Testis (tissue), 3 donors: ENCODE measurements around the gene MAML3. TPM values are rescaled to one million over a fixed set of nuclear protein-coding genes. Genes with fewer than 3 reads are reported as not detected.

Experiments
- DNase-seq: peaks from one replicate; pipeline ENCODE4 v3.0.0-alpha.2; 2019
- H3K27ac ChIP-seq, 2 donors: fragments of 200-600 bp; sonication (generic); one replicate each; pipeline ENCODE4 v1.5.1; 2019
- H3K27me3 ChIP-seq: fragments of 200-600 bp; sonication (generic); one replicate; pipeline ENCODE4 v1.5.1; 2019
- H3K36me3 ChIP-seq: fragments of 200-600 bp; sonication (generic); one replicate; pipeline ENCODE4 v1.5.1; 2017; ENCODE audit warnings: low read depth; ENCODE audit errors: missing control alignments
- H3K4me1 ChIP-seq: fragments of 200-600 bp; sonication (generic); one replicate; pipeline ENCODE4 v1.5.1; 2019
- H3K4me3 ChIP-seq, 2 donors: fragments of 200-600 bp; sonication (generic); one replicate each; pipeline ENCODE4 v1.5.1; 2017 to 2019
- H3K9me3 ChIP-seq: fragments of 200-600 bp; sonication (generic); one replicate; pipeline ENCODE4 v1.5.1; 2017
- POLR2A ChIP-seq: fragments of 450-650 bp; IDR thresholded peaks from one replicate; pipeline ENCODE4 v1.6.1; 2017; ENCODE audit warnings: antibody characterized with exemption, mild to moderate bottlenecking, moderate library complexity
- WGBS, 2 donors: methylation state at CpG; one replicate each; pipeline ENCODE4 v1.1.5; 2018; 5-methylcytosine and 5-hydroxymethylcytosine counted together
- intact Hi-C: fragments of 100-400 bp; cut with DNase I; formaldehyde crosslinking; loops from one replicate; pipeline ENCODE4 v1.15.1; 2023; ENCODE audit warnings: low total_unique reads
- polyA plus RNA-seq: library from polyadenylated mRNA; stranded (reverse); fragments of 350-450 nt; fragmentation: Illumina TruSeq; extraction: RNeasy Lipid Tissue Mini Kit (QIAGEN cat#74804); gene quantifications from one replicate; pipeline ENCODE4 v1.2.3, GENCODE V29; 2014; ENCODE audit warnings: low read depth, low replicate concordance; ENCODE audit not compliant: insufficient read depth
- total RNA-seq, 2 donors: library from RNA; depleted of rRNA; stranded (reverse); fragments of >200 nt; gene quantifications; one replicate each; pipeline ENCODE4 v1.2.3, GENCODE V29; 2016
- TF ChIP-seq, protein P1 (sequence below), 3 experiments: fragments of 450-650 bp in 2 of 3; fragments of 200-600 bp in 1 of 3; sonication (generic) in 1 of 3; IDR thresholded peaks; one replicate each; pipeline ENCODE4 v1.5.1; 2016 to 2019; ENCODE audit warnings: antibody characterized with exemption in 3 of 3, mild to moderate bottlenecking in 2 of 3, moderate library complexity in 1 of 3

MAML3 gene
- total and polyA plus RNA-seq, 3 donors from 2014 or later = 7.6 to 21.2 (median 18.8) TPM

DNA sequence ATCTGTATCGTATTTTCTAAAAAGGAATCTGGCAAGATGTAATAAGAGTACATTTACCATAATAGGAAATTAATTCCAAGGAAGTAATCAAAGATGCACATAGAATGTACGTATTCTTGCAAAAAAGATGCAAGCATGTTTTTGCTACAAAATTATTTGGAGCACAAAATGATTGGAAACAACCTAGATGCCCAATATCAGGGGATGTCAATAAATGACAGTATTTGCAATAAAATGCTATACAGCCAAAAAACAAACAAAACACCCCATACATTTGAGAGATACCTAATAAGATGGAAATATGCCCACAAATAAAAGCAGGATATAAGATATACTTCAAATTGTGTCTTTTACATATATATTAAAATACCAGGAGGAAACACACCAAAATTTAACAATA, 29.3 kb upstream of the MAML3 start:
- no peaks in the 10 kb centered on the region for H3K9me3 ChIP-seq
- intact Hi-C loops = no loop called here
- 91 to 95% methylated on average over 2 of the region's 2 CpGs for WGBS, 2 donors
- no peak overlapping the region for H3K27ac ChIP-seq
- H3K4me3 ChIP-seq = no peak overlapping the region
- no peak for TF ChIP-seq POLR2A
- TF ChIP-seq, protein P1, sequence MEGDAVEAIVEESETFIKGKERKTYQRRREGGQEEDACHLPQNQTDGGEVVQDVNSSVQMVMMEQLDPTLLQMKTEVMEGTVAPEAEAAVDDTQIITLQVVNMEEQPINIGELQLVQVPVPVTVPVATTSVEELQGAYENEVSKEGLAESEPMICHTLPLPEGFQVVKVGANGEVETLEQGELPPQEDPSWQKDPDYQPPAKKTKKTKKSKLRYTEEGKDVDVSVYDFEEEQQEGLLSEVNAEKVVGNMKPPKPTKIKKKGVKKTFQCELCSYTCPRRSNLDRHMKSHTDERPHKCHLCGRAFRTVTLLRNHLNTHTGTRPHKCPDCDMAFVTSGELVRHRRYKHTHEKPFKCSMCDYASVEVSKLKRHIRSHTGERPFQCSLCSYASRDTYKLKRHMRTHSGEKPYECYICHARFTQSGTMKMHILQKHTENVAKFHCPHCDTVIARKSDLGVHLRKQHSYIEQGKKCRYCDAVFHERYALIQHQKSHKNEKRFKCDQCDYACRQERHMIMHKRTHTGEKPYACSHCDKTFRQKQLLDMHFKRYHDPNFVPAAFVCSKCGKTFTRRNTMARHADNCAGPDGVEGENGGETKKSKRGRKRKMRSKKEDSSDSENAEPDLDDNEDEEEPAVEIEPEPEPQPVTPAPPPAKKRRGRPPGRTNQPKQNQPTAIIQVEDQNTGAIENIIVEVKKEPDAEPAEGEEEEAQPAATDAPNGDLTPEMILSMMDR (IDR thresholded peaks at IDR 0.05) = no peak
- no peak for DNase-seq
- no peaks in the 10 kb centered on the region for H3K4me1 ChIP-seq
- H3K36me3 ChIP-seq = no peaks in the 10 kb centered on the region
- no peaks in the 10 kb centered on the region for H3K27me3 ChIP-seq

DNA sequence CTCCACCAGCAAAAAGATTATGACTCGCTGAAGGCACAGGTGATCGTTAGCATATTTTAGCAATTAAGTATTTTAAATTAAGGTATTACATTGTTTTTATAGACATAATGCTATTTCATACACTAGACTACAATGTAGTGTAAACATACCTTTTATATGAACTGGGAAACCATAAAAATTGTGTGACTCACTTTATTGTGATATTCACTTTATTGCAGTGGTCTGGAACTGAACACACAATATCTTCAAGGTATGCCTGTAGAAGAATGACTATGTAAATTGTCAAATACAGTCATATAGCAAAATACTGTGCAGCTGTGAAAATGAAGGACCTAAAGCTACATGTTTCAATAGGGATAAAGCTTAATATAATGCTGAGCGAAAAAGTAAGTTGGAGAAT, 26.6 kb upstream of the MAML3 start:
- no peak for DNase-seq
- 78 to 89% methylated on average over 3 of the region's 3 CpGs for WGBS, 2 donors
- no peaks in the 10 kb centered on the region for H3K9me3 ChIP-seq
- TF ChIP-seq, protein P1 (IDR thresholded peaks at IDR 0.05) = no peak
- TF ChIP-seq POLR2A = no peak
- H3K27ac ChIP-seq = no peak overlapping the region
- no peak overlapping the region for H3K4me3 ChIP-seq
- intact Hi-C loops = no loop called here
- no peaks in the 10 kb centered on the region for H3K36me3 ChIP-seq
- H3K27me3 ChIP-seq = no peaks in the 10 kb centered on the region
- H3K4me1 ChIP-seq = no peaks in the 10 kb centered on the region

DNA sequence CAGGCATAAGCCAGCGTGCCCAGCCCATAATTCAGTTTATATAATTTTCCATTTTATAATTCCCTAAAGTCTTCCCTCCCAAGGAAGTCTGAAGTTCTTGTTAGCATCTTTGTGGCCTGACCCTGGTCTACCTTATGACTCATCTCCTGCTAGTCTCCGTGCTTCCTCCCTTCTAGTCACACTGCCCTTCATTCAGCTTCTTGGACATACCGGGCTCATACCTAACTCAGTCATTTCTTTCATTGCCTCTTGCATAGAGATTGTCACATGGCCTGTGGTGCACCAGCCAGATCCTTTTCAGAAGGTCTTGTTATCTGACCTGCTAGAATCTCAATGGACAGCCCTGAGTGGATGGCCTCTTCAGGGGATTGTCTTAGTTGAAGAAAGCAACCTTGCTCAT, 22.8 kb upstream of the MAML3 start:
- DNase-seq = no peak
- intact Hi-C loops = loop anchor here (10.0 kb wide), 1 partner anchor 58 kb away; no protein-coding TSS in a partner anchor
- Histone ChIP-seq H3K9me3 (no peaks in the 10 kb centered on the region), H3K27ac (no peak overlapping the region), H3K27me3 (no peaks in the 10 kb centered on the region), H3K4me3 (no peak overlapping the region), H3K36me3 (no peaks in the 10 kb centered on the region), H3K4me1 (no peaks in the 10 kb centered on the region)
- 89 to 96% methylated on average over 3 of the region's 3 CpGs for WGBS, 2 donors
- TF ChIP-seq POLR2A = no peak
- TF ChIP-seq, protein P1 (IDR thresholded peaks at IDR 0.05) = no peak

DNA sequence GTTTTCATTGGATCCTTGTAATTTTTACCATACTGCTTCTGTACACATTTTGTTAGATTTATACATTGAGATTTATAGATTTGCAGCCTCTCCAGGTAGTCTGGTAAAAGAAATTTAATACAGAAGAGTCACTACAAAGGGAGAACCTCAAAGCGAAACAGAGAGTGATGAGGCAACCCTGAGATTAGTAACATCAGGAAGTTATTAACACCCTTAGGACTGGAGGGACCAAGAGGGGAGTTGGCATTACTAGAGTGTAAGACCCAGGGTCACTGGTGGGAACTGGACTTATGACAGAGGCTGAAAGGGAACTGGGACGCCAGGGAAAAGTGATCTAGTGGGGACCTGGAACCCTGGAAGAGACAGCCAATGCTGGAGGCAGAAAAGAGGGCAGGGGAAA, 20.6 kb upstream of the MAML3 start:
- intact Hi-C loops = loop anchor here (10.0 kb wide), 1 partner anchor 60 kb away; no protein-coding TSS in a partner anchor
- Histone ChIP-seq H3K4me1 (no peaks in the 10 kb centered on the region), H3K27me3 (no peaks in the 10 kb centered on the region), H3K36me3 (no peaks in the 10 kb centered on the region), H3K27ac (no peak overlapping the region), H3K9me3 (no peaks in the 10 kb centered on the region), H3K4me3 (no peak overlapping the region)
- no peak for DNase-seq
- TF ChIP-seq, protein P1 (IDR thresholded peaks at IDR 0.05) = no peak
- TF ChIP-seq POLR2A = no peak
- WGBS, 2 donors = 79 to 83% methylated on average over 2 of the region's 2 CpGs

DNA sequence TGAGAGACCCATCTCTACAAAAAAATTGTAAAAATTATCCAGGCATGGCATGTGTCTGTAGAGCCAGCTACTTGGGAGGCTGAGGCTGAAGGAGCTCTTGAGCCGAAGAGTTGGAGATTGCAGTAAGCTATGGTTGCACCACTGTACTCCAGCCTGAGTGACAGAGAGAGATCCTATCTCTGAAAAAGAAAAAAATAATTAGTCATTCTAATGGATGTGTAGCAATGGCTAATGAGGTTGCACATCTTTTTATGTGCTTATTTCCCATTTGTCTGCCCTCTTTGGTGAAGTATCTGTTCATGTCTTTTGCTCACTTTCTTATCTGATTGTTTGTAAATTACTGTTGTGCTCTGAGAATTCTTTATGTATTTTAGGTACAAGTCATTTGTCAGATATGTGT, 19.0 kb upstream of the MAML3 start:
- intact Hi-C loops = loop anchor here (10.0 kb wide), 1 partner anchor 62 kb away; no protein-coding TSS in a partner anchor

More for the DNA sequence above, 19.0 kb upstream of the MAML3 start:
- Histone ChIP-seq H3K4me1 (no peaks in the 10 kb centered on the region), H3K4me3 (no peak overlapping the region), H3K27ac (no peak overlapping the region), H3K36me3 (no peaks in the 10 kb centered on the region), H3K9me3 (no peaks in the 10 kb centered on the region), H3K27me3 (no peaks in the 10 kb centered on the region)
- TF ChIP-seq, protein P1 (IDR thresholded peaks at IDR 0.05) = no peak
- TF ChIP-seq POLR2A = no peak
- DNase-seq = no peak
- WGBS, 2 donors = 63 to 78% methylated on average over 1 of the region's 1 CpG
